Stomach (tissue), 9 donors: ENCODE data around the gene MAML1. TPM values are rescaled to one million over a fixed set of nuclear protein-coding genes. Genes with fewer than 3 reads are reported as not detected.

ENCODE experiments used
- DNase-seq, 2 donors: peaks; one replicate each; pipeline versions ENCODE4 v3.0.0 to v3.0.0-alpha.2; 2013 to 2019
- H3K27ac ChIP-seq, 5 donors: fragments of 200-600 bp in 4 of 5; sonication (generic) in 4 of 5; one replicate each; pipeline ENCODE4 v1.5.1; 2013 to 2019; ENCODE audit warnings: mild to moderate bottlenecking in 1 of 5, moderate library complexity in 1 of 5
- H3K27me3 ChIP-seq, 3 donors: fragments of 200-600 bp; sonication (generic); one replicate each; pipeline ENCODE4 v1.5.1; 2017 to 2019; ENCODE audit warnings: mixed run types in 1 of 3
- H3K36me3 ChIP-seq, 4 donors: fragments of 200-600 bp; sonication (generic); 1 replicate in 3 of 4; 2 replicates in 1 of 4; pipeline ENCODE4 v1.5.1; 2016 to 2019
- H3K4me1 ChIP-seq, 4 donors: fragments of 200-600 bp; sonication (generic); one replicate each; pipeline ENCODE4 v1.5.1; 2016 to 2019
- H3K4me3 ChIP-seq, 4 donors: fragments of 200-600 bp; sonication (generic) in 3 of 4; one replicate each; pipeline ENCODE4 v1.5.1; 2016 to 2019; ENCODE audit warnings: mild to moderate bottlenecking in 1 of 4
- H3K9me3 ChIP-seq, 4 donors: fragments of 200-600 bp; sonication (generic); one replicate each; pipeline ENCODE4 v1.5.1; 2016 to 2019
- CTCF ChIP-seq, 7 experiments: fragments of 450-650 bp in 4 of 7; fragments of 200-600 bp in 3 of 7; sonication (generic) in 3 of 7; IDR thresholded peaks; one replicate each; pipeline ENCODE4 v1.5.1; 2016 to 2019; ENCODE audit warnings: antibody characterized with exemption in 7 of 7, control low read depth in 2 of 7, mild to moderate bottlenecking in 1 of 7
- EP300 ChIP-seq: sonication (generic); formaldehyde crosslinking; IDR thresholded peaks from one replicate; pipeline ENCODE4 v1.6.1; 2017; ENCODE audit warnings: antibody characterized with exemption
- POLR2A ChIP-seq, 4 donors: fragments of 450-650 bp; IDR thresholded peaks; one replicate each; pipeline ENCODE4 v1.6.1; 2016; ENCODE audit warnings: antibody characterized with exemption in 4 of 4, control low read depth in 2 of 4, mild to moderate bottlenecking in 1 of 4, moderate library complexity in 1 of 4
- POLR2AphosphoS5 ChIP-seq, 3 donors: sonication (generic); formaldehyde crosslinking; IDR thresholded peaks; one replicate each; pipeline ENCODE4 v1.6.1; 2016; ENCODE audit warnings: antibody characterized with exemption in 3 of 3
- WGBS, 5 donors: extraction: QIAGEN DNeasy Blood & Tissue Kit in 3 of 5; methylation state at CpG; one replicate each; pipeline versions ENCODE4 v1.1.5 to v1.1.7; 2013 to 2018; 5-methylcytosine and 5-hydroxymethylcytosine counted together
- intact Hi-C: fragments of 100-400 bp; cut with DNase I; formaldehyde crosslinking; loops from one replicate; pipeline ENCODE4 v1.15.1; 2023; ENCODE audit warnings: low total_unique reads
- polyA plus RNA-seq, 3 donors: library from polyadenylated mRNA; stranded (reverse); fragments of 200-250 nt; gene quantifications; one replicate each; pipeline ENCODE4 v1.2.3, GENCODE V29; 2013
- total RNA-seq, 5 donors: library from RNA; depleted of rRNA; stranded (reverse); fragments of >200 nt; gene quantifications; one replicate each; pipeline versions ENCODE4 v1.1.0 to v1.2.3, GENCODE V29; 2014 to 2016
- donor health status: healthy with polysubstance abuse.
- donor health status: Bipolar disorder and iron deficiency.
- donor health status: healthy.

The MAML1 gene
- total and polyA plus RNA-seq, 8 donors, result 5.8 to 26.8 (median 12.2) TPM

GRCh38 chr5:179791881-179792611 lies 59.4 kb downstream of the MAML1 start:
- no peak overlapping the region for H3K4me3 ChIP-seq
- no peaks in the 10 kb centered on the region for H3K9me3 ChIP-seq
- H3K27me3 ChIP-seq, result no peaks in the 10 kb centered on the region
- peak in 1 of 2 donors; percentile 35 for DNase-seq
- peaks cover under 1 to 5% (median 2%) of the 10 kb centered on the region in 4 donors for H3K36me3 ChIP-seq
- H3K27ac ChIP-seq, result peak overlapping the region in 4 of 5 donors; percentile 70 to 91 (median 84)
- 23 to 77% (median 73%) methylated on average over 5 to 15 of the region's 15 CpGs for WGBS, 5 donors
- H3K4me1 ChIP-seq, result peaks cover 38 to 54% (median 51%) of the 10 kb centered on the region in 4 donors
- TF ChIP-seq POLR2A (IDR thresholded peaks at IDR 0.05) (no peak), CTCF (IDR thresholded peaks at IDR 0.05) (no peak), EP300 (no peak), POLR2AphosphoS5 (IDR thresholded peaks at IDR 0.05) (no peak)
- intact Hi-C loops, result no loop called here

GRCh38 chr5:179792612-179793467 lies 60.2 kb downstream of the MAML1 start:
- TF ChIP-seq POLR2AphosphoS5 (IDR thresholded peaks at IDR 0.05) (no peak), POLR2A (IDR thresholded peaks at IDR 0.05) (no peak), EP300 (no peak), CTCF (IDR thresholded peaks at IDR 0.05) (no peak)
- H3K4me1 ChIP-seq, result peaks cover 38 to 61% (median 53%) of the 10 kb centered on the region in 4 donors
- peak in 1 of 2 donors; percentile 17 for DNase-seq
- peak overlapping the region in 1 of 4 donors; percentile 75 for H3K4me3 ChIP-seq
- peak overlapping the region; percentile 34 to 91 (median 80) for H3K27ac ChIP-seq
- H3K27me3 ChIP-seq, result no peaks in the 10 kb centered on the region
- H3K36me3 ChIP-seq, result peaks cover 8 to 13% (median 10%) of the 10 kb centered on the region in 4 donors
- no peaks in the 10 kb centered on the region for H3K9me3 ChIP-seq
- intact Hi-C loops, result no loop called here
- 72 to 82% (median 78%) methylated on average over 19 to 24 of the region's 24 CpGs for WGBS, 5 donors

- Histone ChIP-seq H3K9me3 (no peaks in the 10 kb centered on the region), H3K4me1 (peaks cover 38 to 62% (median 55%) of the 10 kb centered on the region in 4 donors), H3K27me3 (no peaks in the 10 kb centered on the region), H3K27ac (peak within 1 kb of the TSS; percentile 34 to 91 (median 87)), H3K36me3 (peaks cover 16 to 21% (median 18%) of the 10 kb centered on the region in 4 donors), H3K4me3 (peak within 1 kb of the TSS; percentile 3 to 75 (median 66))
- TF ChIP-seq CTCF (IDR thresholded peaks at IDR 0.05), result no peak
- TF ChIP-seq POLR2A (IDR thresholded peaks at IDR 0.05), result no peak
- TF ChIP-seq EP300, result no peak
- TF ChIP-seq POLR2AphosphoS5 (IDR thresholded peaks at IDR 0.05), result peak in 2 of 3 donors; percentile 6 to 63
- WGBS, 5 donors, result 6 to 29% (median 11%) methylated on average over 15 to 19 of the region's 19 CpGs
- peak; percentile 71 to 81 for DNase-seq
- intact Hi-C loops, result no loop called here
Observed at GRCh38 chr5:179793468-179794139, 61.0 kb downstream of the MAML1 start, which contains the start of gene LTC4S. Gene LTC4S, plus strand, starts transcription at chr5:179793986. Its CDS starts 95 bp downstream, at chr5:179794081.

GRCh38 chr5:179794171-179794570 lies 61.5 kb downstream of the MAML1 start:
- no peaks in the 10 kb centered on the region for H3K27me3 ChIP-seq
- H3K4me1 ChIP-seq, result peaks cover 38 to 62% (median 55%) of the 10 kb centered on the region in 4 donors
- H3K27ac ChIP-seq, result peak overlapping the region; percentile 20 to 91 (median 80)
- WGBS, 5 donors, result 42 to 88% (median 75%) methylated on average over 3 of the region's 3 CpGs
- H3K9me3 ChIP-seq, result no peaks in the 10 kb centered on the region
- H3K4me3 ChIP-seq, result peak overlapping the region; percentile 3 to 75 (median 40)
- peaks cover 21 to 26% (median 24%) of the 10 kb centered on the region in 4 donors for H3K36me3 ChIP-seq
- DNase-seq, result no peak
- TF ChIP-seq CTCF (IDR thresholded peaks at IDR 0.05), result no peak
- TF ChIP-seq POLR2AphosphoS5 (IDR thresholded peaks at IDR 0.05), result no peak
- no peak for TF ChIP-seq POLR2A (IDR thresholded peaks at IDR 0.05)
- TF ChIP-seq EP300, result no peak
- intact Hi-C loops, result no loop called here
